ENCODE results near the gene CHAF1B.

- TF ChIP-seq CTCF (IDR thresholded peaks at IDR 0.05; ENCODE audit: borderline replicate concordance, extremely low read depth, low read length, poor library complexity, severe bottlenecking) = no peak
- TF ChIP-seq EZH2 (IDR thresholded peaks at IDR 0.05; ENCODE audit: borderline replicate concordance, low read depth, low read length, severe bottlenecking) = no peak
These were observed 30.2 kb downstream of the CHAF1B start for GRCh38 chr21:36415375-36415774.
